Measurements from ENCODE around the gene CEP57L1.

DNA sequence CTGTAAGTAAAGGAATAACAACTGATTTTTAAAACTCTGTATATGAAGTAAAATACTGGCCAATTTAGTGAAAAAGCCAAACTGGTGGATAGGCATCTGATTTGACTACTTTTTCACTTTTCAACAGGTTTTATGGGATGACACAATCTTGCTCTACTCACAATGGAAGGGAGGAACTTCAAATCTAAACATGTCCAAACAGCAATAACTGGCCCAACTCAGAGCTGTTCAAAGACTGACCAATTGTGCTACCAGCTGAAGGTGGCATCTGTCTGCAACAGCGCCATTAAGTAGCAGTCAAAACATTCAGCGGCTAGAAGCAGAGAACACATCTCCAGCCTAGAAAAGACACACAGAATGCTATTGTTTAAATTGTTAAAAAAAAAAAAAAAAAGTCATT lies 45.3 kb upstream of the CEP57L1 start:
- no peak for TF ChIP-seq CTCF (IDR thresholded peaks at IDR 0.05)
- no peak for TF ChIP-seq POLR2AphosphoS5 (IDR thresholded peaks at IDR 0.05; ENCODE audit: low read depth, low read length)

Data from Panc1 (cell line).